ENCODE measurements around the gene RXRB.
"Not testable (repeated sequence)": the region's sequence is repeated elsewhere in the genome, so short reads cannot be mapped to it uniquely, and the experiment has no call there.

RXRB gene

DNA sequence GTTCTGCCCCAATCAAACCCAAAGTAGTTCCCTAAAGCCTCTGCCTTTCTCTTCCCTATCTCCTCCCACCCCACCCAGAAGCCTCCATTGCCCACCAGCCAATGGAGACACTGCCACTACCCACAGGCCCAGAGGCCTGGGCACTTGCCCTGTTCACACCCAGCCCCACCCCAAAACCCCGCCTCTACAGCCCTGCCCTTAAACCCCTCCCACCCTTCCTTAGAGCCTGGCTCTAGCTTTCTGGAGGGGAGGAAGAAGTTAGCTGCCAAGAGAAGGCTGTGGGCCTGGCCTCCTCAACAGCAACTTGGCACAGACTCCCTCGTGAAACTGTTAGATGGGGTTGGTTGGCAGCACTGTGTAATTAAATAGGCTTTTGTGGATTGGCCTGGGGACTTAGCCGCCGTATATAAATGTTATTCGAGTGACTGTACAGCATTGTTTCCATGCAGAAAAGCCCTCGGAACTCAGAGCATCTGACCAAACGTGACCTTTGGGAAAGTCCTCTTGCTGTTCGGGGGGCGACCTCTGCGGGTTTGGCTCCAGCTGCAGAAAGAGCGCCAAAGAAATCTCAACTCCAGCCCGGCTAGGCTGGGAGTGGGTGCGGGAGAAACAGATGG is 39.6 kb downstream of the RXRB start:
- H2AFZ ChIP-seq (ENCODE audit: low read length, unreplicated experiment) = no peak overlapping the region

DNA sequence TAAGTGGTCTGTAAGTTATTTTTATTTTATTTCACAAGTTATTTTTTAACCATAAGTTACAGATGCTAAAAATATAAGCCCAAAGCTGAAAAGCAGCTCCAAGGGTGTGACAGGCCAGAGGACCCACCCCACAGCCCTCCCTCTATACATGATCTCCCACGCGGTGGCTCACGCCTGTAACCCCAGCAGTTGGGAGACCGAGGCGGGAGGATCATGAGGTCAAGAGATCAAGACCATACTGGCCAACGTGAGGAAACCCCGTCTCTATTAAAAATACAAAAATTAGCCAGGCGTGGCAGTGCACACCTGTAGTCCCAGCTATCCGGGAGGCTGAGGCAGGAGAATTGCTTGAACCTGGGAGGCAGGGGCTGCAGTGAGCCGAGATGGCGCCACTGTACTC is 40.4 kb downstream of the RXRB start:
- no peak overlapping the region for H3K4me3 ChIP-seq (ENCODE audit: low read depth, low read length)
- no peaks in the 10 kb centered on the region for H3K79me2 ChIP-seq (ENCODE audit: control insufficient read depth, insufficient read depth, low read length, unreplicated experiment)
- H3K36me3 ChIP-seq (ENCODE audit: insufficient read depth, low read length) = no peaks in the 10 kb centered on the region
- peaks cover 16% of the 10 kb centered on the region for H3K4me1 ChIP-seq (ENCODE audit: control insufficient read depth, insufficient read depth, low read length, unreplicated experiment)
- H3K27me3 ChIP-seq (ENCODE audit: insufficient read depth, low read length) = no peaks in the 10 kb centered on the region
- no peak overlapping the region for H2AFZ ChIP-seq (ENCODE audit: low read length, unreplicated experiment)
- 0 out of 2 replicates have a peak overlapping the region, but pooled peaks have one; percentile 66 for H3K27ac ChIP-seq (ENCODE audit: low read depth, low read length)

More for the DNA sequence above, 39.6 kb downstream of the RXRB start:
- H3K4me3 ChIP-seq (ENCODE audit: low read depth, low read length) = peak overlapping the region; percentile 77
- H3K36me3 ChIP-seq (ENCODE audit: insufficient read depth, low read length) = no peaks in the 10 kb centered on the region
- peak overlapping the region; percentile 66 for H3K27ac ChIP-seq (ENCODE audit: low read depth, low read length)
- H3K27me3 ChIP-seq (ENCODE audit: insufficient read depth, low read length) = no peaks in the 10 kb centered on the region
- peaks cover 16% of the 10 kb centered on the region for H3K4me1 ChIP-seq (ENCODE audit: control insufficient read depth, insufficient read depth, low read length, unreplicated experiment)
- H3K79me2 ChIP-seq (ENCODE audit: control insufficient read depth, insufficient read depth, low read length, unreplicated experiment) = no peaks in the 10 kb centered on the region

DNA sequence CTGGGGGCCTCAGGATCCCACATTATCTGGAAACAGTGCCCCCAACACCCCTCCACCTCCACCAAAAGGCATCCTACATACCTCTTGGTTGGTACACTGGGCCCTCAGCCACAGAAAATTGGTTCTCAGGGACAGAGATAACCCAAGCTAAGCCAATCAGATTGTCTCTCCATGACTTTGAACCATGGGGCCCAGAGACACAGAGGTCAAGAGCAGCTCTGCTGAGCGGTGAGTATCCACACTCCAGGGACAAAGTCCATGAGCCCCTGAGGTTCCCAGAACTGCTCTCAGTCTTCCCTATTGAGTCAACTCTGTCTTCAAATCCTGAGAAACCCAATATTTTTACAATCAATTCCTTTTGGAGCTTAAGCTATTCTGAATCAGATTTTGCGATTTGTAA is 43.5 kb downstream of the RXRB start:
- Histone ChIP-seq H3K79me2 (ENCODE audit: control insufficient read depth, insufficient read depth, low read length, unreplicated experiment) (no peaks in the 10 kb centered on the region), H3K27me3 (ENCODE audit: insufficient read depth, low read length) (no peaks in the 10 kb centered on the region), H3K27ac (ENCODE audit: low read depth, low read length) (no peak overlapping the region), H3K4me3 (ENCODE audit: low read depth, low read length) (no peak overlapping the region), H3K4me1 (ENCODE audit: control insufficient read depth, insufficient read depth, low read length, unreplicated experiment) (peaks cover 12% of the 10 kb centered on the region), H3K36me3 (ENCODE audit: insufficient read depth, low read length) (no peaks in the 10 kb centered on the region), H2AFZ (ENCODE audit: low read length, unreplicated experiment) (no peak overlapping the region)

DNA sequence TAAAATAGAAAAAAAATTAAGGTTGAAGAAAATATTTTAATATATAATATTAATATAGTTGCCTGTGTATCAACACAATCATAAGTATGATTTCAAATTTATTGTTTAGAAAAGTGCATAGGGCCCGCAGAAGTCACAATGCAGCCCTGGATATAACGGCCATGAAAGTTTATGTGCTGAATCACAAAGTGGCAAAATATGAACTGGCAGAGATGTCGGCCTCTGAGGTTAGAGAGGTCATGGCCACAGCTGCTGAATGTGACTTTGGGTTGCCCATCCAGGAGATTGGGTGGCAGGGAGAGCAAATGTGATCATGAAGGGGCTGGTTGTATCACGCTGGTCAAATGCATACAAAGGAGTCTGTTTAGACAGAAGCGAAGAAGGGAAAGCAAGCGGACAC is 43.9 kb downstream of the RXRB start:
- Histone ChIP-seq H3K79me2 (ENCODE audit: control insufficient read depth, insufficient read depth, low read length, unreplicated experiment) (no peaks in the 10 kb centered on the region), H3K36me3 (ENCODE audit: insufficient read depth, low read length) (no peaks in the 10 kb centered on the region), H3K4me3 (ENCODE audit: low read depth, low read length) (no peak overlapping the region), H2AFZ (ENCODE audit: low read length, unreplicated experiment) (no peak overlapping the region), H3K27ac (ENCODE audit: low read depth, low read length) (no peak overlapping the region), H3K27me3 (ENCODE audit: insufficient read depth, low read length) (no peaks in the 10 kb centered on the region), H3K4me1 (ENCODE audit: control insufficient read depth, insufficient read depth, low read length, unreplicated experiment) (peaks cover 9% of the 10 kb centered on the region)

DNA sequence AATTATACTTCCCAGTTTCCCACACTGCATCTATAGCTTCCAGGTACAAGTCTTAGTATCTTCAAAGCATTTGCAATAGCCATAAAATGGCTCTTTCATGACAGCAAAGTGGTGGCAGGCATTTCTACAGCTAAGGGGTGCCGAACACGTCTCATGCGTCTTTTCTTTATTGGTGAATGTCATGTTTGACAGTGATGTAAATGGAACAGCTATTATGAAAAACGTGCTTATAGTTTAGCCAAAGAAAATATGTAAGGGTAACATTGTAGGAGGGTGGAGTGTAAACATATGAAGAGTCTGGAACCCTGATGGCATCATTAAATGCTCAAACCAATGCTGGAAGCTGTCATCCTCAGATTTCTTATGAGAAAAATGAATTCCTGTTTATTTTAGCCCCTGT is 46.1 kb downstream of the RXRB start:
- Histone ChIP-seq H3K79me2 (ENCODE audit: control insufficient read depth, insufficient read depth, low read length, unreplicated experiment) (no peaks in the 10 kb centered on the region), H3K27me3 (ENCODE audit: insufficient read depth, low read length) (peaks cover 16% of the 10 kb centered on the region)

DNA sequence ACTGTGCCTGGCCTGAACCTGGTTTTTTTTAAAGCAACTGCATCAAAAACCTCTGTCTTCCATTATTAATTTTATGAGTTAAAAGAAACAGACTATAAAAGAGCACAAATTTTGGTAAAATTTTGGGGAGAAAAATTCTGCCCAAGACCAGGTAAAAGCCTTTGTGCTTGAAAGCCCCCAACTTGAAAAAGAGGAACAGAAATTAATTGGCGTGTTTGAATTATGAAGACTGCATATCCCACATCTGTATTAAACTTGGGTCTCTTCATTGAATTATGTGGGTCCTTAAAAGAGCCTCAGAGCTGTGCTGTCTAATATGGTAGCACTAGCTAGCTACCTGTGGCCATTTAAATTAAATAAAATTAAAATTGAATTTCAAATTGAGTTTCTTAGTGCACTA is 49.4 kb downstream of the RXRB start:
- Histone ChIP-seq H3K27ac (ENCODE audit: low read depth, low read length) (no peak overlapping the region), H2AFZ (ENCODE audit: low read length, unreplicated experiment) (no peak overlapping the region)

More for the DNA sequence above, 46.1 kb downstream of the RXRB start:
- no peaks in the 10 kb centered on the region for H3K36me3 ChIP-seq (ENCODE audit: insufficient read depth, low read length)
- no peak overlapping the region for H3K27ac ChIP-seq (ENCODE audit: low read depth, low read length)
- H3K4me3 ChIP-seq (ENCODE audit: low read depth, low read length) = no peak overlapping the region
- H2AFZ ChIP-seq (ENCODE audit: low read length, unreplicated experiment) = no peak overlapping the region
- no peaks in the 10 kb centered on the region for H3K4me1 ChIP-seq (ENCODE audit: control insufficient read depth, insufficient read depth, low read length, unreplicated experiment)

DNA sequence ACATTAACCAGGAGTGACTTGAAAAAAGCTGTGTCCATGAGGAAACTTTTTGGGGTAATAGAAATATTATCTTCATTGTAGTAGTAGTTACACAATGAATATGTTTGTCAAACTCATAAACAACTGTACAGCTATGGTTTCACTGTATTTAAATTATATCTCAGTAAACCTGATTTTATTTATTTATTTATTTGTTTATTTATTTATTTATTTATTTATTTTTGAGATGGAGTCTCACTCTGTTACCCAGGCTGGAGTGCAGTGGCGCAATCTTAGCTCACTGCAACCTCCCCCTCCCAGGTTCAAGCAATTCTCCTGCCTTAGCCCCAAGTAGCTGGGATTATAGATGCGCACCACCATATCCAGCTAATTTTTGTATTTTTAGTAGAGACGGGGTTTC is 49.9 kb downstream of the RXRB start:
- not testable (repeated sequence) for H3K4me1 ChIP-seq (ENCODE audit: control insufficient read depth, insufficient read depth, low read length, unreplicated experiment); H2AFZ ChIP-seq (ENCODE audit: low read length, unreplicated experiment); H3K36me3 ChIP-seq (ENCODE audit: insufficient read depth, low read length); H3K27ac ChIP-seq (ENCODE audit: low read depth, low read length); H3K4me3 ChIP-seq (ENCODE audit: low read depth, low read length); H3K79me2 ChIP-seq (ENCODE audit: control insufficient read depth, insufficient read depth, low read length, unreplicated experiment)
- peaks cover 20% of the 10 kb centered on the region for H3K27me3 ChIP-seq (ENCODE audit: insufficient read depth, low read length)

More for the DNA sequence above, 49.4 kb downstream of the RXRB start:
- Histone ChIP-seq H3K36me3 (ENCODE audit: insufficient read depth, low read length) (no peaks in the 10 kb centered on the region), H3K27me3 (ENCODE audit: insufficient read depth, low read length) (peaks cover 20% of the 10 kb centered on the region), H3K4me1 (ENCODE audit: control insufficient read depth, insufficient read depth, low read length, unreplicated experiment) (peaks cover 3% of the 10 kb centered on the region), H3K4me3 (ENCODE audit: low read depth, low read length) (no peak overlapping the region), H3K79me2 (ENCODE audit: control insufficient read depth, insufficient read depth, low read length, unreplicated experiment) (no peaks in the 10 kb centered on the region)

DNA sequence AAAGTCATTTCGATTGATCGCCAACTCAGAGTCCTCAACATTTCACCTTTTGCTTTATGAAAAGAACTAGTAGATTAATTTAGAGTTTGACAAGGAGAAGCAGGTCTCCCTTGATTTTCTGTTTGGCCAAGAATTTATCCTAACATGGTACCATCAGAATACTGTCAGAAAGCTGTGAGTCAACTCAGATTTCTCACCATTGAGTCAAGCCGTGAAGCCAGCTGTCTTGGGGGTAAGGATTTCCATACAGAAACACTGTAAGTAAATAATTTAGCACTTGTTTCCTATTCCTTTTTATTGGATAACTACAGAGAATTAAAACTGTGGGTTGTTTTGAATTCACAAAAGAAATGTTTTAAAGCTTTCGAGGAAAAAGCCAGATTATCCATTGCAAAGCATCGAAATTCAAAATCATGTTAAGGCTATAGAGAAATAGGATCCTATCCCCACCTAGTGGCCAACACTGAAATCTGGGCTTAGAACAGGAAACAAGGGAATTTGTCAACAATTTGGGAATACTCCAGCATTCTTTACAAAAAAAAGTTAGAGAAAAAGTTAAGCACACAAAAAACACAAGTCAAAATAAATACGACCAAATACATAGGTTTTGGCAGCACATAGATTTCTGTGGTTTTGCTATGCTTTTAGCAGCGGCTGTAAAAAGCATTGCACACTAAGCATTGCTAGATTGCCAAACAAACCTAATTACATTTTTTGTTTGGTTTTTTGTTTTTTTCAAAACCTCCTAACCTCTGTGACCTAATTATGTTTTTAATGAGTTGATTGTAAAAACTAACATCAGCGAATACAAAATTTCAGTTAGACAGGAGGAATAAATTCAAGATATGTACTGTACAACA is 52.4 kb downstream of the RXRB start:
- peaks cover 3% of the 10 kb centered on the region for H3K4me1 ChIP-seq (ENCODE audit: control insufficient read depth, insufficient read depth, low read length, unreplicated experiment)
- no peak overlapping the region for H3K27ac ChIP-seq (ENCODE audit: low read depth, low read length)
- H2AFZ ChIP-seq (ENCODE audit: low read length, unreplicated experiment) = no peak overlapping the region
- H3K27me3 ChIP-seq (ENCODE audit: insufficient read depth, low read length) = peaks cover 25% of the 10 kb centered on the region
- no peaks in the 10 kb centered on the region for H3K36me3 ChIP-seq (ENCODE audit: insufficient read depth, low read length)
- no peaks in the 10 kb centered on the region for H3K79me2 ChIP-seq (ENCODE audit: control insufficient read depth, insufficient read depth, low read length, unreplicated experiment)
- H3K4me3 ChIP-seq (ENCODE audit: low read depth, low read length) = 0 out of 2 replicates have a peak overlapping the region, but pooled peaks have one; percentile 17

DNA sequence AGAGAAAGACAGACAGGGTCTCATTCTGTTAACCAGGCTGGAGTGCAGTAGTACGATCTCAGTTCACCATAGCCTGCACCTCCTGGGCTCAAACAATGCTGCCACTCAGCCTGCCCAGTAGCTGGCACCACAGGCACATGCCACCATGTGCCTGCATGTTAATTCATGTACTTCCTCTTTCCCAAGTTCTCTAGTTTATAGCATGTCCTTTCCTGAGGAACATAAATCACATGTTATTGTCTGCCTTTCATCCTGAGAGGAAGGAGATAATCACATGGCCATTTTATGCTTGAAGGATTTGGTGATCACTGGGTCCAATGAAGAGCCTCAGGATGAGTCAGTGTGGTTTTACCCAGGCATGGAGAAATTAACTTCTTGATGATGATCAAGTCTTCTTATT is 56.1 kb downstream of the RXRB start:
- no peaks in the 10 kb centered on the region for H3K36me3 ChIP-seq (ENCODE audit: insufficient read depth, low read length)
- peaks cover 25% of the 10 kb centered on the region for H3K27me3 ChIP-seq (ENCODE audit: insufficient read depth, low read length)
- no peak overlapping the region for H3K4me3 ChIP-seq (ENCODE audit: low read depth, low read length)
- H3K27ac ChIP-seq (ENCODE audit: low read depth, low read length) = no peak overlapping the region
- no peaks in the 10 kb centered on the region for H3K79me2 ChIP-seq (ENCODE audit: control insufficient read depth, insufficient read depth, low read length, unreplicated experiment)
- peaks cover 3% of the 10 kb centered on the region for H3K4me1 ChIP-seq (ENCODE audit: control insufficient read depth, insufficient read depth, low read length, unreplicated experiment)
- no peak overlapping the region for H2AFZ ChIP-seq (ENCODE audit: low read length, unreplicated experiment)
